ENCODE data around the gene RAP1A. TPM values are rescaled to one million over a fixed set of nuclear protein-coding genes. Genes with fewer than 3 reads are reported as not detected.

Gene RAP1A
- total and polyA plus RNA-seq, 10 donors: 83.3 to 125 (median 105) TPM

DNA sequence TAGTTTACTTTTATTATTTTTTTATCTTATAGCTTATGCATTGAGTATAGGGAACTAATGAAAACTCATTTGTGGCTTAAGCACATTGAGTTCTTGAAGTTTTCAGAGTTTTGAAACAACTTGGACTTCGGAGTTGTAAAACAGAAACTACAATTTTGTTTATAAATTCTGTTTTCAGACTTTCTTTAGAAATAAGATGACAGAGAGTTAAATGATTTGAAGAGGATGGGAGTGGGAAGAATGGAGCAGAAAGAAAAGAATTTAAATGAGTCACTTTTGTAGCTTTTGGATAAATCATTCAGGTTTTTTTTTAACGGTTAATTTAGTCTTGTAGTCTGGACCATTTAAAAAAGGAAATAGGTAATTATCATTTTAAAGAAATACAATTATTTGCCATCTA lies 87.3 kb downstream of the RAP1A start:
- H3K36me3 ChIP-seq: peaks cover 2 to 100% (median 70%) of the 10 kb centered on the region in 6 donors
- intact Hi-C loops (cut with DNase I; ENCODE audit: low total_unique reads): no loop called here

DNA sequence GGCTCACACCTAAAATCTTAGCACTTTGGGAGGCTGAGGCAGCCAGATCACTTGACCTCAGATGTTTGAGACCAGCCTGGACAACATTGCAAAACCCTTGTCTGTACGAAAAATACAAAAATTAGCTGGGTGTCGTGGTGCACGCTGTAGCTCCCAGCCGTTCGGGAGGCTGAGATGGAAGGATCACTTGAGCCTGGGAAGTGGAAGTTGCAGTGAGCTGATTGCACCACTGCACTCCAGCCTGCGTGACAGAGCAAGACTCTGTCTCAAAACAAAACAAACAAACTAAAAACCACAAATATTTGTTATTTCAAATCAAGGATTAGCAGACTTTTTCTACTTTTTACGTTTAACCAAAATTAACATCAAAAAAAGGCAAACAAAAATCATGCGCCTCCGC lies 88.3 kb downstream of the RAP1A start:
- DNase-seq: peak; percentile 77
- H3K27ac ChIP-seq: peak overlapping the region in 6 of 8 donors; percentile 10 to 82 (median 38)
- peaks cover 0 to 31% (median 2%) of the 10 kb centered on the region in 6 donors for H3K4me1 ChIP-seq
- intact Hi-C loops (cut with DNase I; ENCODE audit: low total_unique reads): no loop called here
- TF ChIP-seq POLR2A (IDR thresholded peaks at IDR 0.05) (no peak), POLR2AphosphoS5 (IDR thresholded peaks at IDR 0.05) (peak in 2 of 3 donors; percentile 33 to 37)
- TF ChIP-seq, protein P1, sequence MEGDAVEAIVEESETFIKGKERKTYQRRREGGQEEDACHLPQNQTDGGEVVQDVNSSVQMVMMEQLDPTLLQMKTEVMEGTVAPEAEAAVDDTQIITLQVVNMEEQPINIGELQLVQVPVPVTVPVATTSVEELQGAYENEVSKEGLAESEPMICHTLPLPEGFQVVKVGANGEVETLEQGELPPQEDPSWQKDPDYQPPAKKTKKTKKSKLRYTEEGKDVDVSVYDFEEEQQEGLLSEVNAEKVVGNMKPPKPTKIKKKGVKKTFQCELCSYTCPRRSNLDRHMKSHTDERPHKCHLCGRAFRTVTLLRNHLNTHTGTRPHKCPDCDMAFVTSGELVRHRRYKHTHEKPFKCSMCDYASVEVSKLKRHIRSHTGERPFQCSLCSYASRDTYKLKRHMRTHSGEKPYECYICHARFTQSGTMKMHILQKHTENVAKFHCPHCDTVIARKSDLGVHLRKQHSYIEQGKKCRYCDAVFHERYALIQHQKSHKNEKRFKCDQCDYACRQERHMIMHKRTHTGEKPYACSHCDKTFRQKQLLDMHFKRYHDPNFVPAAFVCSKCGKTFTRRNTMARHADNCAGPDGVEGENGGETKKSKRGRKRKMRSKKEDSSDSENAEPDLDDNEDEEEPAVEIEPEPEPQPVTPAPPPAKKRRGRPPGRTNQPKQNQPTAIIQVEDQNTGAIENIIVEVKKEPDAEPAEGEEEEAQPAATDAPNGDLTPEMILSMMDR (IDR thresholded peaks at IDR 0.05 in 8 of 11, conservative IDR thresholded peaks at IDR 0.05 in 3 of 11): no peak
- 55 to 82% (median 67%) methylated on average over 9 of the region's 9 CpGs for WGBS, 5 donors
- no peaks in the 10 kb centered on the region for H3K9me3 ChIP-seq
- no peaks in the 10 kb centered on the region for H3K27me3 ChIP-seq (replicated peaks in 1 of 7)
- H3K4me3 ChIP-seq: peak overlapping the region in 1 of 8 donors; percentile 0
- peaks cover 2 to 100% (median 67%) of the 10 kb centered on the region in 6 donors for H3K36me3 ChIP-seq

More for the DNA sequence above, 87.3 kb downstream of the RAP1A start:
- H3K27me3 ChIP-seq (replicated peaks in 1 of 7): no peaks in the 10 kb centered on the region
- H3K4me1 ChIP-seq: peaks cover 0 to 31% (median 2%) of the 10 kb centered on the region in 6 donors
- no peak overlapping the region for H3K4me3 ChIP-seq
- 73 to 89% (median 75%) methylated on average over 2 of the region's 2 CpGs for WGBS, 5 donors
- H3K9me3 ChIP-seq: no peaks in the 10 kb centered on the region
- no peak for DNase-seq
- peak overlapping the region in 2 of 8 donors; percentile 65 to 82 for H3K27ac ChIP-seq
- no peak for TF ChIP-seq POLR2AphosphoS5 (IDR thresholded peaks at IDR 0.05)
- no peak for TF ChIP-seq POLR2A (IDR thresholded peaks at IDR 0.05)
- TF ChIP-seq, protein P1 (IDR thresholded peaks at IDR 0.05 in 8 of 11, conservative IDR thresholded peaks at IDR 0.05 in 3 of 11): no peak

- no peaks in the 10 kb centered on the region for H3K9me3 ChIP-seq
- DNase-seq: no peak
- WGBS, 5 donors: 63 to 85% (median 79%) methylated on average over 1 of the region's 1 CpG
- H3K4me3 ChIP-seq: no peak overlapping the region
- H3K36me3 ChIP-seq: peaks cover 0 to 94% (median 47%) of the 10 kb centered on the region in 6 donors
- intact Hi-C loops (cut with DNase I; ENCODE audit: low total_unique reads): no loop called here
- no peak for TF ChIP-seq POLR2AphosphoS5 (IDR thresholded peaks at IDR 0.05)
- H3K4me1 ChIP-seq: peaks cover 0 to 38% (median 2%) of the 10 kb centered on the region in 6 donors
- H3K27ac ChIP-seq: peak overlapping the region in 2 of 8 donors; percentile 28 to 82
- no peaks in the 10 kb centered on the region for H3K27me3 ChIP-seq (replicated peaks in 1 of 7)
Observed at GRCh38 chr1:111709986-111710385, 90.4 kb downstream of the RAP1A start.

DNA sequence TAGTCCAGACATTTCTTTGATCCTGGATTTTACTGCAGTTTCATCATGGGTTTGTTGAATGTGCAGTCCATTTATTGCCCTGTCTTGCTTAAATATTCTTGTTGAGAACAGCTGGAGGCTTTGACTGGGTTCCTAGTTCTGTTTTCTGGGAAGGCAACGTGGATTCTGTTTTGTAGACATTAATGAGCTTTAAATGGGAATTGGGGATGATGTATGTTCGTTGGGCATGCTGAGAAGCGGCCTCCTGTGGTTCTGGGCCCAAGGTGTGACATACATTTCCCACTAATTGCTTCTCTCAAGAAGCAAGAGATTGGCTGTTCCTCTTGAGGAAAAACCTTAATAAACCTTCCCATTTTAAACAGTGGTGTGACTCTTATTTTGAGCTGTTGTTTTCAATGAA lies 96.7 kb downstream of the RAP1A start:
- Histone ChIP-seq H3K36me3 (peaks cover 0 to 53% (median 13%) of the 10 kb centered on the region in 6 donors), H3K9me3 (no peaks in the 10 kb centered on the region), H3K4me1 (peaks cover 0 to 27% (median 6%) of the 10 kb centered on the region in 6 donors), H3K27me3 (replicated peaks in 1 of 7) (no peaks in the 10 kb centered on the region), H3K27ac (no peak overlapping the region), H3K4me3 (no peak overlapping the region)
- intact Hi-C loops (cut with DNase I; ENCODE audit: low total_unique reads): loop anchor here (5.0 kb wide), 1 partner anchor 36 kb away; no protein-coding TSS in a partner anchor
- no peak for DNase-seq
- 81 to 94% (median 82%) methylated on average over 3 of the region's 3 CpGs for WGBS, 5 donors
- TF ChIP-seq, protein P1 (IDR thresholded peaks at IDR 0.05 in 8 of 11, conservative IDR thresholded peaks at IDR 0.05 in 3 of 11): no peak
- TF ChIP-seq POLR2AphosphoS5 (IDR thresholded peaks at IDR 0.05) (no peak), POLR2A (IDR thresholded peaks at IDR 0.05) (no peak)

Data from spleen (tissue), 11 donors.